Left ventricle myocardium inferior (tissue), 1 donor: ENCODE measurements around the gene MUC4. TPM values are rescaled to one million over a fixed set of nuclear protein-coding genes. Genes with fewer than 3 reads are reported as not detected.
"Not testable (repeated sequence)": the region's sequence is repeated elsewhere in the genome, so short reads cannot be mapped to it uniquely, and the experiment has no call there.

Experiments
- DNase-seq: peaks from one replicate; pipeline ENCODE4 v3.0.0-alpha.2; 2020
- H3K27ac ChIP-seq: fragments of 200-600 bp; replicated peaks from 2 replicates; pipeline ENCODE4 v1.8.0; 2021
- H3K27me3 ChIP-seq: fragments of 200-600 bp; 2 replicates; pipeline ENCODE4 v1.8.0; 2021; ENCODE audit warnings: low read depth
- H3K36me3 ChIP-seq: fragments of 200-600 bp; 2 replicates; pipeline ENCODE4 v1.8.0; 2021
- H3K4me1 ChIP-seq: fragments of 200-600 bp; 2 replicates; pipeline ENCODE4 v1.8.0; 2021
- H3K4me3 ChIP-seq: fragments of 200-600 bp; 2 replicates; pipeline ENCODE4 v1.8.0; 2021; ENCODE audit warnings: mild to moderate bottlenecking, moderate library complexity
- H3K9me3 ChIP-seq: fragments of 200-600 bp; replicated peaks from 2 replicates; pipeline ENCODE4 v1.8.0; 2021
- intact Hi-C: fragments of 100-400 bp; cut with micrococcal nuclease; formaldehyde crosslinking; loops from one replicate; pipeline ENCODE4 v1.11.0; 2022
- total RNA-seq: library from RNA; stranded (reverse); fragmentation: NEBNext Ultra II Directional; extraction: Animal tissue kit (Norgen Biotek cat#: 25700); gene quantifications from one replicate; pipeline ENCODE4 v1.2.1, GENCODE V29; 2021
- TF ChIP-seq, protein P1 (sequence below): fragments of 200-600 bp; IDR thresholded peaks from 2 replicates; pipeline ENCODE4 v1.8.0; 2021; ENCODE audit warnings: antibody characterized with exemption, mild to moderate bottlenecking, borderline replicate concordance
- donor health status: DM: no; HTN: yes; CAD: no; lungs with severe emphysema.

MUC4 gene
- total RNA-seq, 1 donor from 2014 or later: 0.11 TPM

DNA sequence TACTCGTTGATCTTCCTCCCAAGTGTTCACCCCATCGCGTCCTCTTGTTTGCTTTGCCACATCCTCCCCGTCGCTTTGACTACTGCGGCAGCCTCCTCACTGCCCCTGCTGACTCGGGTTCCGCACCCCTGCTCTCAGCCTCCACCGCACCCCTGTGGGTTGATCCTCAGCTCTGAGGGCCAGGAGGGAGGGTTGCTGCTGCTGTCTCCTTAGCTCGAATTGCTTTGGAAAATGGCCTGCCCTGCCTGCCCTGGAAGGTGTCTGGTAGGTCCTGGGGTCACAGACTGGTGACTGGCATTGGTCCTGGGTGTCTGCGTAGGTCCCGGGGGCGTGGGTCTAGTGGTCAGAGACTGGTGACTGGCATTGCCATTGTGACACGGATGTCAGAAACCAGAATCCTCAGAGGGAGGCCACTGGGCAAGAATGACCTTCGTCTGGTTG, 9.4 kb downstream of the MUC4 start:
- intact Hi-C loops: no loop called here
- no peaks in the 10 kb centered on the region for H3K36me3 ChIP-seq
- H3K4me1 ChIP-seq: peaks cover 13% of the 10 kb centered on the region
- H3K9me3 ChIP-seq: no peaks in the 10 kb centered on the region
- peaks cover 41% of the 10 kb centered on the region for H3K27me3 ChIP-seq
- DNase-seq: no peak
- peak overlapping the region; percentile 44 for H3K4me3 ChIP-seq
- H3K27ac ChIP-seq: no peak overlapping the region
- TF ChIP-seq, protein P1, sequence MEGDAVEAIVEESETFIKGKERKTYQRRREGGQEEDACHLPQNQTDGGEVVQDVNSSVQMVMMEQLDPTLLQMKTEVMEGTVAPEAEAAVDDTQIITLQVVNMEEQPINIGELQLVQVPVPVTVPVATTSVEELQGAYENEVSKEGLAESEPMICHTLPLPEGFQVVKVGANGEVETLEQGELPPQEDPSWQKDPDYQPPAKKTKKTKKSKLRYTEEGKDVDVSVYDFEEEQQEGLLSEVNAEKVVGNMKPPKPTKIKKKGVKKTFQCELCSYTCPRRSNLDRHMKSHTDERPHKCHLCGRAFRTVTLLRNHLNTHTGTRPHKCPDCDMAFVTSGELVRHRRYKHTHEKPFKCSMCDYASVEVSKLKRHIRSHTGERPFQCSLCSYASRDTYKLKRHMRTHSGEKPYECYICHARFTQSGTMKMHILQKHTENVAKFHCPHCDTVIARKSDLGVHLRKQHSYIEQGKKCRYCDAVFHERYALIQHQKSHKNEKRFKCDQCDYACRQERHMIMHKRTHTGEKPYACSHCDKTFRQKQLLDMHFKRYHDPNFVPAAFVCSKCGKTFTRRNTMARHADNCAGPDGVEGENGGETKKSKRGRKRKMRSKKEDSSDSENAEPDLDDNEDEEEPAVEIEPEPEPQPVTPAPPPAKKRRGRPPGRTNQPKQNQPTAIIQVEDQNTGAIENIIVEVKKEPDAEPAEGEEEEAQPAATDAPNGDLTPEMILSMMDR: no peak

DNA sequence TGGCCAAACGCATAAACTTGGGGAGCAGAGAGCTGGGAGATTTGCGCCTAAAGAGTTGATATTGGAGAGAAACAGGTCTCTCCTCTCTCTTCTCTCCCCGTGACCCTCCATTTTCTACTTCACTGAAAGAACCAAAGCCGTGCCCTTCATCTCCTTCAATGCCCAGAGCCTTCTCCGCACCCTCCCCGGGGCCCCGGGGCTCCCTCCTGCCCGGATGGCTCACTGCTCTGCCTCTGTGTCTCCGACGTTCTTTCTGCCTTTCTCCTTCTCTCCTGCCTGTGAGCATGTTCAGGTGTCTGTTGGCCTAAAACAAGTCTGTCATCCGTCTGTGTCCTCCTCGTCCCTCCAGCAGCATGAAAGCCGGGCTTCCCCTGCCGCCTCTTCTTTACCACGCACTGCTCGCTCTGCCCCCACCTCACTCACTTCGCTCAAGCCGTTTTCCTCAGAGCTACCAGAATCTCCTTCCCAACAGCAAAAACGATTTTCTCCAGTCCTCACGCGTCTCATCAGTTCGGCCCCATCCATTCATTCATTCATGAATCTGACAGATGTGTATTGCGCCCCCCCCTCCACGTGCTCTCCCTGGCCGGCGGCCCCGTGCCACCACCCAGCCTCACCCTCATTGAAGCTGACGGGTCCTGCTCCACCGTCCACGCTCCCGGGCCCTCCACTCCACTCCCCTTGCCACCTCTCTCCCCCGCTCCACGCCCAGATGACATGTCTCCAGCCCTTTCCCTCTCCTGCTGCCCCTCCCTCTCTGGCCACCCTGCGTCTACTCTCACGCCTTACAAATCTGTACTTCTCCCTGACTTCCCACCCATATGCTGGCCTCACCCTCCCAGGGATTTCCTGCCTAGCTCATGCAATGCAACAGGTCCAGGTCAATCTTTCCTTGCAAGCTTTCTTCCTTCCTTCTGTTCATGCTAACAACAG, 10.2 kb downstream of the MUC4 start:
- TF ChIP-seq, protein P1: no peak
- H3K4me1 ChIP-seq: peaks cover 13% of the 10 kb centered on the region
- H3K27me3 ChIP-seq: peaks cover 41% of the 10 kb centered on the region
- H3K4me3 ChIP-seq: no peak overlapping the region
- H3K36me3 ChIP-seq: no peaks in the 10 kb centered on the region
- no peak overlapping the region for H3K27ac ChIP-seq
- DNase-seq: no peak
- no peaks in the 10 kb centered on the region for H3K9me3 ChIP-seq
- intact Hi-C loops: no loop called here

DNA sequence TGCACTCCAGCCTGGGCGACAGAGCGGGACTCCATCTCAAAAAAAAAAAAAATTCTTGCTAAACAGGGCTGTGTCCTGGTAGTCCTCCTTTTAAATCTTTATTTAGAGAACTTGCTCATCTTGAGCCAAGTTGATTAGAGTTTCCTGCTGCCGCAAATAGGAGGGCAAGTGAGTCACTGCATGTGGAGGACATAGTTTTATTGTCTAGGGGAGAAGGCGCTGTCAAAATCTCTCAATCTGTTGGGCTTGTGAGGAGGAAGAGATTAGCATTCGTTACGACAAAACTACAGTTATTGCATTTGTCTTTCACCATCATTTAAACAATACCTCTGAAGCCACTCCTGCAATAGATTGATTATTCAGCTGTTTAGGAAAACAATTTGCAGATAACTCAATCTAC, 11.5 kb downstream of the MUC4 start:
- Histone ChIP-seq H3K9me3 (no peaks in the 10 kb centered on the region), H3K4me3 (no peak overlapping the region), H3K27me3 (peaks cover 47% of the 10 kb centered on the region), H3K4me1 (peaks cover 13% of the 10 kb centered on the region), H3K27ac (no peak overlapping the region), H3K36me3 (no peaks in the 10 kb centered on the region)
- TF ChIP-seq, protein P1: no peak
- DNase-seq: no peak
- intact Hi-C loops: no loop called here

DNA sequence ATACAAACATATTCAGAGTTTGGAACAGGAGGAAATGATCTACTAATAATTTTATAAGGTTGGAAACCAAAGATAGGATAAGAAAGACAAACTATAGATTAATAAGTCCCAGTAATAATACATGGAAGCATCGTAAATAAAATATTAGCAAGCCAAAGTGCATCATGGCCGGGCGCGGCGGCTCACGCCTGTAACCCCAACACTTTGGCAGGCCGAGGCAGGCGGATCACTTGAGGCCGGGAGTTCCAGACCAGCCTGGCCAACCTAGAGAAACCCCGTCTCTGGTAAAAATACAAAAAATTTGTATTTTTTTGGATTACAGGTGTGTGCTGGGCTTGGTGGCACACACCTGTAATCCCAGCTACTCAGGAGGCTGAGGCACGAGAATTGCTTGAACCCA, 14.9 kb downstream of the MUC4 start:
- TF ChIP-seq, protein P1: no peak
- Histone ChIP-seq H3K36me3 (no peaks in the 10 kb centered on the region), H3K4me3 (no peak overlapping the region), H3K4me1 (no peaks in the 10 kb centered on the region), H3K27me3 (peaks cover 51% of the 10 kb centered on the region), H3K27ac (no peak overlapping the region), H3K9me3 (peaks cover 3% of the 10 kb centered on the region)
- intact Hi-C loops: no loop called here
- no peak for DNase-seq

DNA sequence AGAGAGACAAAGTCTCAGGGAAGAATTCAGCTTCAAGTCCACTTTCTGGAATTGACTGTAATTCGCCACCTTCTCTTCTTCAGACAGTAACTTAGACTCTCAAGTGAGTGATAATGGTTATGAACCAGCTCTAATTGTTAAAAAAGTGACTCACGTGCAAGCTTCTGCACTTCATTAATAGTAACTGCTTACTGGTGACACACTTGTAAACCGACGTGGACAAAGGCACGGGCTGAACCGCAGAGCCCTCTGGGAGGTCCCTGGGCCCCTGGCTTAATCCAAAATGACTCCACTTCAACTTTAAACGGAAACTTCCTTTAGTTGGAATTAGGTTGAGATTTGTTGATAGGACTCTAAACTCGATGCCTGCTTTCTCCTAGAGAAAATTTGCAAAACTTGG, 17.0 kb downstream of the MUC4 start:
- no peaks in the 10 kb centered on the region for H3K36me3 ChIP-seq
- no peak overlapping the region for H3K27ac ChIP-seq
- H3K4me3 ChIP-seq: no peak overlapping the region
- H3K4me1 ChIP-seq: no peaks in the 10 kb centered on the region
- peaks cover 60% of the 10 kb centered on the region for H3K27me3 ChIP-seq
- peaks cover 11% of the 10 kb centered on the region for H3K9me3 ChIP-seq
- TF ChIP-seq, protein P1: no peak
- intact Hi-C loops: no loop called here
- no peak for DNase-seq

DNA sequence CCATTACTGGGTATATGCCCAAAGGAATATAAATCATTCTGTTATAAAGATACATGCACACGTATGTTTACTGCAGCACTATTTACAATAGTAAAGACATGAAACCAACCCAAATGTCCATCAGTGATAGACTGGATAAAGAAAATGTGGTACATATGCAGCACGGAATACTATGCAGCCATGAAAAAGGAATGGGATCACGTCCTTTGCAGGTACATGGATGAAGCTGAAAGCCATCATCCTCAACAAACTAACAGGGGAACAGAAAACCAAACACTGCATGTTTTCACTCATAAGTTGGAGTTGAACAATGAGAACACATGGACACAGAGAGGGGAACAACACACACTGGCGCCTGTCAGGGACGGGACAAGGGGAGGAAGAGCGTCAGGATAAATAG, 19.1 kb downstream of the MUC4 start:
- H3K27ac ChIP-seq, H3K4me1 ChIP-seq, DNase-seq, H3K4me3 ChIP-seq, intact Hi-C loops, H3K36me3 ChIP-seq: not testable (repeated sequence)
- Histone ChIP-seq H3K27me3 (peaks cover 58% of the 10 kb centered on the region), H3K9me3 (peaks cover 11% of the 10 kb centered on the region)
